ES-I3 (cell line): ENCODE measurements around the gene HIRIP3.

ENCODE experiments used
- H3K36me3 ChIP-seq: 2 replicates; pipeline ENCODE4 v1.6.1; 2013; ENCODE audit warnings: mild to moderate bottlenecking, low read length, control low read depth, moderate library complexity; ENCODE audit not compliant: insufficient read depth
- H3K4me1 ChIP-seq: 2 replicates; pipeline ENCODE4 v1.6.1; 2013; ENCODE audit warnings: mild to moderate bottlenecking, control low read depth, low read length; ENCODE audit not compliant: insufficient read depth
- H3K9ac ChIP-seq: 2 replicates; pipeline ENCODE4 v1.6.1; 2013; ENCODE audit warnings: low read depth, mild to moderate bottlenecking, low read length, moderate library complexity
- H3K9me3 ChIP-seq: 2 replicates; pipeline ENCODE4 v1.6.1; 2013; ENCODE audit warnings: mild to moderate bottlenecking, low read length, moderate library complexity; ENCODE audit not compliant: control insufficient read depth, insufficient read depth

HIRIP3 gene

GRCh38 chr16:29986931-29987330 is 8.5 kb downstream of the HIRIP3 start:
- H3K9me3 ChIP-seq: no peaks in the 10 kb centered on the region
- no peaks in the 10 kb centered on the region; the same call in 1 of the 2 replicates for H3K36me3 ChIP-seq
- H3K4me1 ChIP-seq: no peaks in the 10 kb centered on the region
- no peak overlapping the region for H3K9ac ChIP-seq

- Histone ChIP-seq H3K4me1 (no peaks in the 10 kb centered on the region), H3K9ac (no peak overlapping the region), H3K9me3 (no peaks in the 10 kb centered on the region), H3K36me3 (peaks cover 7% of the 10 kb centered on the region; the same call in 1 of the 2 replicates)
Observed at GRCh38 chr16:29986231-29986630, 9.2 kb downstream of the HIRIP3 start.

- peaks cover 7% of the 10 kb centered on the region; the same call in 1 of the 2 replicates for H3K36me3 ChIP-seq
- no peaks in the 10 kb centered on the region for H3K4me1 ChIP-seq
- no peak overlapping the region for H3K9ac ChIP-seq
Observed at GRCh38 chr16:29985271-29985811, 10.1 kb downstream of the HIRIP3 start.

GRCh38 chr16:29984764-29985147 is 10.7 kb downstream of the HIRIP3 start:
- no peaks in the 10 kb centered on the region for H3K4me1 ChIP-seq
- H3K9me3 ChIP-seq: no peaks in the 10 kb centered on the region
- no peak overlapping the region for H3K9ac ChIP-seq
- H3K36me3 ChIP-seq: peaks cover 7% of the 10 kb centered on the region; the same call in 1 of the 2 replicates

More at GRCh38 chr16:29985271-29985811, 10.1 kb downstream of the HIRIP3 start:
- H3K9me3 ChIP-seq: no peaks in the 10 kb centered on the region

GRCh38 chr16:29984137-29984763 is 11.2 kb downstream of the HIRIP3 start:
- no peaks in the 10 kb centered on the region for H3K4me1 ChIP-seq
- H3K9ac ChIP-seq: no peak overlapping the region
- H3K36me3 ChIP-seq: peaks cover 7% of the 10 kb centered on the region
- H3K9me3 ChIP-seq: no peaks in the 10 kb centered on the region

GRCh38 chr16:29983420-29984136 is 11.8 kb downstream of the HIRIP3 start:
- H3K4me1 ChIP-seq: no peaks in the 10 kb centered on the region
- no peaks in the 10 kb centered on the region for H3K9me3 ChIP-seq
- peaks cover 7% of the 10 kb centered on the region for H3K36me3 ChIP-seq
- no peak overlapping the region for H3K9ac ChIP-seq

- H3K36me3 ChIP-seq: peaks cover 7% of the 10 kb centered on the region
- no peaks in the 10 kb centered on the region for H3K9me3 ChIP-seq
- H3K9ac ChIP-seq: no peak overlapping the region
- H3K4me1 ChIP-seq: no peaks in the 10 kb centered on the region
Observed at GRCh38 chr16:29982560-29983419, 12.6 kb downstream of the HIRIP3 start.

- no peak overlapping the region for H3K9ac ChIP-seq
- peaks cover 7% of the 10 kb centered on the region for H3K36me3 ChIP-seq
- H3K9me3 ChIP-seq: no peaks in the 10 kb centered on the region
- peaks cover 15% of the 10 kb centered on the region for H3K4me1 ChIP-seq
Observed at GRCh38 chr16:29978564-29979270, 16.7 kb downstream of the HIRIP3 start.

- Histone ChIP-seq H3K4me1 (peaks cover 15% of the 10 kb centered on the region), H3K9me3 (peaks cover 2% of the 10 kb centered on the region), H3K9ac (no peak overlapping the region), H3K36me3 (peaks cover 7% of the 10 kb centered on the region)
Observed at GRCh38 chr16:29978081-29978480, 17.3 kb downstream of the HIRIP3 start.

- peaks cover 15% of the 10 kb centered on the region for H3K4me1 ChIP-seq
- H3K9me3 ChIP-seq: peaks cover 10% of the 10 kb centered on the region
- no peak overlapping the region for H3K9ac ChIP-seq
- H3K36me3 ChIP-seq: peaks cover 9% of the 10 kb centered on the region
Observed at GRCh38 chr16:29977063-29977825, 18.2 kb downstream of the HIRIP3 start.

GRCh38 chr16:29975811-29976511 is 19.5 kb downstream of the HIRIP3 start:
- Histone ChIP-seq H3K4me1 (peaks cover 15% of the 10 kb centered on the region), H3K36me3 (peaks cover 2% of the 10 kb centered on the region), H3K9me3 (peaks cover 12% of the 10 kb centered on the region), H3K9ac (no peak overlapping the region; the same call in 1 of the 2 replicates)

- H3K9me3 ChIP-seq: peaks cover 12% of the 10 kb centered on the region
- H3K4me1 ChIP-seq: peaks cover 15% of the 10 kb centered on the region
- peaks cover 2% of the 10 kb centered on the region for H3K36me3 ChIP-seq
- peak overlapping the region; percentile 88; the same call in 1 of the 2 replicates for H3K9ac ChIP-seq
Observed at GRCh38 chr16:29975134-29975538, 20.3 kb downstream of the HIRIP3 start.
